Measurements from ENCODE around the gene NDUFB8.

Gene NDUFB8

GRCh38 chr10:100534726-100535125, 5.1 kb upstream of the NDUFB8 start:
- TF ChIP-seq TAF1 (IDR thresholded peaks at IDR 0.05; ENCODE audit: borderline replicate concordance, low read depth, low read length) (no peak), POLR2AphosphoS5 (IDR thresholded peaks at IDR 0.05; ENCODE audit: low read depth, low read length) (no peak), POLR2A (IDR thresholded peaks at IDR 0.05; ENCODE audit: low read depth, low read length) (no peak)
- peak; percentile 30 for FAIRE-seq
- DNase-seq (ENCODE audit: insufficient read length): no peak

- TF ChIP-seq POLR2A (IDR thresholded peaks at IDR 0.05; ENCODE audit: low read depth, low read length) (no peak), TAF1 (IDR thresholded peaks at IDR 0.05; ENCODE audit: borderline replicate concordance, low read depth, low read length) (no peak), POLR2AphosphoS5 (IDR thresholded peaks at IDR 0.05; ENCODE audit: low read depth, low read length) (no peak)
- no peak for FAIRE-seq
- no peak for DNase-seq (ENCODE audit: insufficient read length)
Observed at GRCh38 chr10:100531761-100532160, 2.1 kb upstream of the NDUFB8 start.

GRCh38 chr10:100528921-100529474, 673 bp downstream of the NDUFB8 start:
- no peak for DNase-seq (ENCODE audit: insufficient read length)
- TF ChIP-seq POLR2A (IDR thresholded peaks at IDR 0.05; ENCODE audit: low read depth, low read length): no peak
- no peak for TF ChIP-seq TAF1 (IDR thresholded peaks at IDR 0.05; ENCODE audit: borderline replicate concordance, low read depth, low read length)
- TF ChIP-seq POLR2AphosphoS5 (IDR thresholded peaks at IDR 0.05; ENCODE audit: low read depth, low read length): no peak
- peak; percentile 17 for FAIRE-seq

- no peak for DNase-seq (ENCODE audit: insufficient read length)
- FAIRE-seq: peak; percentile 82
- TF ChIP-seq TAF1 (IDR thresholded peaks at IDR 0.05; ENCODE audit: borderline replicate concordance, low read depth, low read length) (no peak), POLR2AphosphoS5 (IDR thresholded peaks at IDR 0.05; ENCODE audit: low read depth, low read length) (no peak), POLR2A (IDR thresholded peaks at IDR 0.05; ENCODE audit: low read depth, low read length) (no peak)
Observed at GRCh38 chr10:100528123-100528886, 1.4 kb downstream of the NDUFB8 start.

GRCh38 chr10:100524638-100525037, 5.0 kb downstream of the NDUFB8 start:
- TF ChIP-seq POLR2AphosphoS5 (IDR thresholded peaks at IDR 0.05; ENCODE audit: low read depth, low read length) (no peak), TAF1 (IDR thresholded peaks at IDR 0.05; ENCODE audit: borderline replicate concordance, low read depth, low read length) (no peak), POLR2A (IDR thresholded peaks at IDR 0.05; ENCODE audit: low read depth, low read length) (no peak)
- no peak for DNase-seq (ENCODE audit: insufficient read length)
- FAIRE-seq: no peak

- FAIRE-seq (no peak), DNase-seq (ENCODE audit: insufficient read length) (no peak)
- TF ChIP-seq TAF1 (IDR thresholded peaks at IDR 0.05; ENCODE audit: borderline replicate concordance, low read depth, low read length) (no peak), POLR2A (IDR thresholded peaks at IDR 0.05; ENCODE audit: low read depth, low read length) (no peak)
Observed at GRCh38 chr10:100524206-100524605, 5.5 kb downstream of the NDUFB8 start.

GRCh38 chr10:100522945-100523344, 6.7 kb downstream of the NDUFB8 start:
- no peak for DNase-seq (ENCODE audit: insufficient read length)
- no peak for TF ChIP-seq POLR2A (IDR thresholded peaks at IDR 0.05; ENCODE audit: low read depth, low read length)
- no peak for TF ChIP-seq POLR2AphosphoS5 (IDR thresholded peaks at IDR 0.05; ENCODE audit: low read depth, low read length)
- TF ChIP-seq TAF1 (IDR thresholded peaks at IDR 0.05; ENCODE audit: borderline replicate concordance, low read depth, low read length): no peak
- no peak for FAIRE-seq

GRCh38 chr10:100522107-100522801, 7.4 kb downstream of the NDUFB8 start:
- DNase-seq (ENCODE audit: insufficient read length) (no peak), FAIRE-seq (no peak)
- TF ChIP-seq POLR2A (IDR thresholded peaks at IDR 0.05; ENCODE audit: low read depth, low read length) (no peak), POLR2AphosphoS5 (IDR thresholded peaks at IDR 0.05; ENCODE audit: low read depth, low read length) (no peak), TAF1 (IDR thresholded peaks at IDR 0.05; ENCODE audit: borderline replicate concordance, low read depth, low read length) (no peak)

- TF ChIP-seq TAF1 (IDR thresholded peaks at IDR 0.05; ENCODE audit: borderline replicate concordance, low read depth, low read length) (no peak), POLR2AphosphoS5 (IDR thresholded peaks at IDR 0.05; ENCODE audit: low read depth, low read length) (no peak), POLR2A (IDR thresholded peaks at IDR 0.05; ENCODE audit: low read depth, low read length) (no peak)
- no peak for DNase-seq (ENCODE audit: insufficient read length)
- no peak for FAIRE-seq
Observed at GRCh38 chr10:100520811-100521210, 8.9 kb downstream of the NDUFB8 start.

GRCh38 chr10:100519311-100520051, 10.2 kb downstream of the NDUFB8 start, which contains the start of gene SEC31B:
Gene SEC31B, minus strand, starts transcription at chr10:100519861. Its CDS starts 2,909 bp downstream, at chr10:100516952.
- no peak for FAIRE-seq
- no peak for DNase-seq (ENCODE audit: insufficient read length)
- TF ChIP-seq TAF1 (IDR thresholded peaks at IDR 0.05; ENCODE audit: borderline replicate concordance, low read depth, low read length): no peak
- no peak for TF ChIP-seq POLR2AphosphoS5 (IDR thresholded peaks at IDR 0.05; ENCODE audit: low read depth, low read length)
- no peak for TF ChIP-seq POLR2A (IDR thresholded peaks at IDR 0.05; ENCODE audit: low read depth, low read length)

- DNase-seq (ENCODE audit: insufficient read length) (no peak), FAIRE-seq (peak; percentile 62)
- TF ChIP-seq TAF1 (IDR thresholded peaks at IDR 0.05; ENCODE audit: borderline replicate concordance, low read depth, low read length) (no peak), POLR2AphosphoS5 (IDR thresholded peaks at IDR 0.05; ENCODE audit: low read depth, low read length) (no peak), POLR2A (IDR thresholded peaks at IDR 0.05; ENCODE audit: low read depth, low read length) (no peak)
Observed at GRCh38 chr10:100518761-100519241, 10.9 kb downstream of the NDUFB8 start.

Data from GM12892 (cell line).